H1 (cell line): ENCODE results near the gene ADORA1. TPM values are rescaled to one million over a fixed set of nuclear protein-coding genes. Genes with fewer than 3 reads are reported as not detected.

Source experiments
- CTCF ChIA-PET: fragments of 300-600 bp; sonication (Branson Sonifier 250); formaldehyde crosslinking; loops from one replicate; lab custom pipeline; 2021; ENCODE audit not compliant: partially characterized antibody; lab: Charles Lee
- POLR2A ChIA-PET: fragments of 300-600 bp; sonication (Branson Sonifier 250); formaldehyde crosslinking; loops from one replicate; lab custom pipeline; 2021; ENCODE audit warnings: inconsistent platforms; ENCODE audit not compliant: partially characterized antibody; lab: Charles Lee
- DNase-seq, 2 experiments: peaks; one replicate each; pipeline versions ENCODE4 v3.0.0 to v3.0.0-alpha.2; 2010 to 2022; ENCODE audit warnings: low spot score in 2 of 2, low read depth in 1 of 2, mixed read lengths in 1 of 2
- FAIRE-seq: peaks from 2 replicates; lab custom pipeline; 2011; peaks lifted over from hg19 to GRCh38; lab: Jason Lieb, UNC
- H2AFZ ChIP-seq: 2 replicates; pipeline ENCODE4 v1.8.1; 2012; ENCODE audit warnings: low read length, inconsistent platforms
- H2AK5ac ChIP-seq: 2 replicates; pipeline ENCODE4 v1.6.1; 2013; ENCODE audit warnings: low read depth, low read length
- H2BK120ac ChIP-seq: replicated peaks from 2 replicates; pipeline ENCODE3; 2013; ENCODE audit warnings: low read depth, low read length, inconsistent platforms
- H2BK12ac ChIP-seq: 2 replicates; pipeline ENCODE4 v1.6.1; 2013; ENCODE audit warnings: low read depth, low read length
- H2BK15ac ChIP-seq: 2 replicates; pipeline ENCODE4 v1.6.1; 2013; ENCODE audit warnings: low read length
- H2BK20ac ChIP-seq: 2 replicates; pipeline ENCODE4 v1.6.1; 2013; ENCODE audit warnings: low read length
- H2BK5ac ChIP-seq: 2 replicates; pipeline ENCODE4 v1.6.1; 2013; ENCODE audit warnings: low read depth, low read length
- H3K14ac ChIP-seq: 2 replicates; pipeline ENCODE4 v1.6.1; 2013; ENCODE audit warnings: inconsistent platforms; ENCODE audit not compliant: insufficient read length
- H3K18ac ChIP-seq: 2 replicates; pipeline ENCODE4 v1.6.1; 2013; ENCODE audit warnings: low read length; ENCODE audit errors: extremely low read depth
- H3K23ac ChIP-seq: 2 replicates; pipeline ENCODE4 v1.6.1; 2013; ENCODE audit warnings: inconsistent platforms; ENCODE audit not compliant: insufficient read length
- H3K23me2 ChIP-seq: 2 replicates; pipeline ENCODE4 v1.6.1; 2013; ENCODE audit warnings: low read depth, low read length
- H3K27ac ChIP-seq: 2 replicates; pipeline ENCODE4 v1.6.1; 2011; ENCODE audit warnings: low read depth, low read length, inconsistent platforms
- H3K27me3 ChIP-seq, 4 experiments: replicated peaks in 1 of 4; 1 replicate in 1 of 4; 2 replicates in 3 of 4; pipeline versions ENCODE4 v1.6.1 to v1.8.1; 2011 to 2013; ENCODE audit warnings: low read length in 3 of 4, mild to moderate bottlenecking in 3 of 4, inconsistent platforms in 2 of 4, mixed read lengths in 2 of 4, moderate library complexity in 1 of 4; ENCODE audit not compliant: control insufficient read depth in 3 of 4, insufficient read depth in 3 of 4; ENCODE audit errors: extremely low read depth in 1 of 4
- H3K36me3 ChIP-seq, 4 experiments: 2 replicates each; pipeline versions ENCODE4 v1.6.1 to v1.8.1; 2011 to 2013; ENCODE audit warnings: mild to moderate bottlenecking in 4 of 4, low read length in 3 of 4, moderate library complexity in 2 of 4, control low read depth in 1 of 4, inconsistent platforms in 1 of 4; ENCODE audit not compliant: insufficient read depth in 4 of 4, control insufficient read depth in 2 of 4
- H3K4ac ChIP-seq: replicated peaks from 2 replicates; pipeline ENCODE3; 2013; ENCODE audit warnings: low read length, low read depth, mixed read lengths, inconsistent platforms; ENCODE audit not compliant: insufficient read length
- H3K4me1 ChIP-seq, 4 experiments: replicated peaks in 1 of 4; 1 replicate in 1 of 4; 2 replicates in 3 of 4; pipeline versions ENCODE4 v1.6.1 to v1.8.1; 2011 to 2013; ENCODE audit warnings: low read length in 3 of 4, inconsistent platforms in 2 of 4, mixed read lengths in 1 of 4; ENCODE audit not compliant: insufficient read depth in 4 of 4, control insufficient read depth in 3 of 4
- H3K4me2 ChIP-seq, 2 experiments: 2 replicates each; pipeline versions ENCODE4 v1.6.1 to v1.8.1; 2011 to 2013; ENCODE audit warnings: low read depth in 2 of 2, low read length in 2 of 2, control low read depth in 1 of 2, inconsistent platforms in 1 of 2, mild to moderate bottlenecking in 1 of 2; ENCODE audit not compliant: insufficient read depth in 1 of 2
- H3K4me3 ChIP-seq, 4 experiments: fragments of 200-600, 300-600 bp in 1 of 4; sonication (generic), shearing (Covaris generic), sonication (Bioruptor Twin) in 1 of 4; 2 replicates each; pipeline versions ENCODE4 v1.5.1 to v1.8.1; 2011 to 2016; ENCODE audit warnings: low read length in 4 of 4, low read depth in 3 of 4, control low read depth in 2 of 4, inconsistent platforms in 2 of 4, mild to moderate bottlenecking in 2 of 4, mixed read lengths in 1 of 4, moderate library complexity in 1 of 4; ENCODE audit not compliant: insufficient read depth in 2 of 4; ENCODE audit errors: extremely low read depth in 1 of 4
- H3K56ac ChIP-seq: replicated peaks from 2 replicates; pipeline ENCODE3; 2013; ENCODE audit warnings: low read depth, mild to moderate bottlenecking, mixed read lengths, low read length, inconsistent platforms; ENCODE audit not compliant: insufficient read length
- H3K79me1 ChIP-seq: 2 replicates; pipeline ENCODE4 v1.6.1; 2013; ENCODE audit warnings: low read depth, low read length, control low read depth
- H3K79me2 ChIP-seq, 2 experiments: 2 replicates each; pipeline versions ENCODE4 v1.6.1 to v1.8.1; 2012 to 2013; ENCODE audit warnings: low read length in 2 of 2, mild to moderate bottlenecking in 2 of 2, inconsistent platforms in 1 of 2; ENCODE audit not compliant: insufficient read depth in 2 of 2, control insufficient read depth in 1 of 2
- H3K9ac ChIP-seq, 4 experiments: replicated peaks in 1 of 4; 1 replicate in 1 of 4; 2 replicates in 3 of 4; pipeline versions ENCODE4 v1.6.1 to v1.8.1; 2011 to 2013; ENCODE audit warnings: low read depth in 3 of 4, low read length in 3 of 4, control low read depth in 2 of 4, mild to moderate bottlenecking in 2 of 4, moderate library complexity in 2 of 4, inconsistent platforms in 1 of 4; ENCODE audit errors: extremely low read depth in 1 of 4
- H3K9me3 ChIP-seq, 2 experiments: 2 replicates each; pipeline versions ENCODE4 v1.6.1 to v1.8.1; 2012 to 2013; ENCODE audit warnings: mild to moderate bottlenecking in 2 of 2, moderate library complexity in 2 of 2, control low read depth in 1 of 2, inconsistent platforms in 1 of 2, low read depth in 1 of 2, low read length in 1 of 2, mixed read lengths in 1 of 2; ENCODE audit not compliant: insufficient read depth in 2 of 2
- H4K20me1 ChIP-seq, 2 experiments: replicated peaks in 1 of 2; 2 replicates each; pipeline versions ENCODE3 to v1.8.1; 2011 to 2013; ENCODE audit warnings: inconsistent platforms in 2 of 2, low read length in 2 of 2, mild to moderate bottlenecking in 1 of 2; ENCODE audit not compliant: insufficient read depth in 2 of 2, control insufficient read depth in 1 of 2
- H4K5ac ChIP-seq: 2 replicates; pipeline ENCODE4 v1.6.1; 2013; ENCODE audit warnings: low read length, low read depth, mixed read lengths, inconsistent platforms; ENCODE audit not compliant: insufficient read length
- H4K8ac ChIP-seq: 2 replicates; pipeline ENCODE4 v1.8.0; 2013; ENCODE audit warnings: mild to moderate bottlenecking, moderate library complexity, low read length, inconsistent platforms; ENCODE audit not compliant: insufficient read depth; ENCODE audit errors: extremely low read depth
- H4K91ac ChIP-seq: replicated peaks from 2 replicates; pipeline ENCODE3; 2013; ENCODE audit warnings: low read length, mixed read lengths, inconsistent platforms; ENCODE audit not compliant: insufficient read length
- WGBS, 2 experiments: shearing (Covaris generic) in 1 of 2; methylation state at CpG; one replicate each; pipeline versions ENCODE4 v1.1.6 to v1.1.7; 2013 to 2015; ENCODE audit warnings: low lambda C conversion rate in 2 of 2, mixed read lengths in 2 of 2, inconsistent platforms in 1 of 2, low coverage in 1 of 2, missing lambda C conversion rate in 1 of 2; ENCODE audit not compliant: insufficient replicate concordance in 2 of 2, insufficient coverage in 1 of 2, insufficient read length in 1 of 2; ENCODE audit errors: extremely low coverage in 1 of 2, missing lambda C conversion rate in 1 of 2; 5-methylcytosine and 5-hydroxymethylcytosine counted together
- polyA plus RNA-seq, 7 experiments: library from polyadenylated mRNA; depleted of rRNA in 3 of 7; stranded (reverse) in 5 of 7; unstranded in 2 of 7; fragments of >200 nt in 5 of 7; fragments of 200-250 nt in 2 of 7; gene quantifications; 1 replicate in 5 of 7; 2 replicates in 1 of 7; 4 replicates in 1 of 7; pipeline versions ENCODE4 v1.2.1 to v1.2.3, GENCODE V29; 2011 to 2013; ENCODE audit warnings: missing spikeins in 2 of 7, mixed read lengths in 2 of 7
- total RNA-seq: library from RNA; stranded (reverse); fragmentation: NEBNext Ultra II Directional; extraction: Animal tissue kit (Norgen Biotek cat#: 25700); gene quantifications from 2 replicates; pipeline ENCODE4 v1.2.1, GENCODE V29; 2021
- TF ChIP-seq, protein P1 (sequence below): IDR thresholded peaks from 2 replicates; pipeline ENCODE4 v1.6.1; 2012; ENCODE audit warnings: inconsistent platforms

The ADORA1 gene
- total and polyA plus RNA-seq, 2 of the 8 experiments (the other 6 are each of a cell fraction or from before 2014, with no cell fraction given): 3.3 to 6.7 TPM

DNA sequence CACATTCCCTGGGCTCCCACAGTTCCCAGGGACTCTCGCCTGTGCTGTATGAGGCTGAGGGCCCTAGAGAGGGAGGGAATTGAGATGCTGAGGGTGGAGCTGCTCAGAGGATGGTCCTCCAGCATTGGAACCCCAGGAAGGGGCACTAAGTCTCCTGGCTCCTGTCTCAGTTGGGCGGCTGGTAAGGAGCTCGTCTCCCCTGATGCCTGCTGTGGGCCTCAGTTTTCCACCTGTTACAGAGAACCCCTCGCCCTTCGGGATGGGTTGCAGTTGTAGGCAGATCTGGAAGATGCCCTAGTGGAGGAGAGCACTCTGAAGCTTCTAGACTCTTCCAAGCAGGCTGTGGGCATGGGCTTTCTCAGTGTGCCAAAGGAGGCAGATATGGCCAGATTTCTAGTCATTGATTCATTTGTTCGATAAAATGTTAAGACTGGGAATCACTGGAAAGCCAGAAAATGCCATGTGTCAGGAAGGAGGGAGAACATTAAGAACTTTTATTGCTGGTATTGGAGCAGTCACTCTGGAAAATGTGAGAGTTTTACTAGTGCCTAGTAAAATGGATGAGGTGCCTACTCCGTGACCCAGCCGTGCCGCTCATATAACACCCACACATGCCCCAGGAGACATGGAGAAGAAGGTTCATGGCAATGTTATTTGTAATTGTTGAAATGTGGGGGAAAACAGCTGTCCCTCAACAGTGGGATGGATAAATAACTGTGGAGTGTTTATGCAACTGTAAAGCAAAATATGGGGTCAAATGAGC, 48.9 kb downstream of the ADORA1 start:
- Histone ChIP-seq H3K36me3 (no peaks in the 10 kb centered on the region), H3K4me3 (no peak overlapping the region), H2BK20ac (no peak overlapping the region), H3K79me1 (no peaks in the 10 kb centered on the region), H3K9me3 (no peaks in the 10 kb centered on the region), H3K18ac (no peak overlapping the region), H3K14ac (no peak overlapping the region), H3K56ac (no peak overlapping the region), H2AFZ (no peak overlapping the region), H2BK5ac (no peak overlapping the region), H4K8ac (no peak overlapping the region), H3K4me2 (no peak overlapping the region), H3K9ac (no peak overlapping the region), H2BK120ac (no peak overlapping the region), H2BK12ac (no peak overlapping the region; the same call in 1 of the 2 replicates), H3K79me2 (no peaks in the 10 kb centered on the region), H2AK5ac (no peak overlapping the region), H3K27me3 (no peaks in the 10 kb centered on the region), H4K91ac (no peak overlapping the region), H3K4ac (no peak overlapping the region), H2BK15ac (no peak overlapping the region)
- ChIA-PET CTCF (interaction anchor here (0.6 to 12.8 kb wide), 23 partner anchors 7 to 1223 kb away, joined by 3 to 140 read pairs (median 6); partner anchors contain the start of genes ADORA1 and CHI3L1), POLR2A (no interaction called here)
- 84% methylated on average over 9 of the region's 9 CpGs; no CpG with 5 or more reads in 1 of the 2 experiments for WGBS, 2 experiments
- FAIRE-seq (no peak), DNase-seq (no peak)
- TF ChIP-seq, protein P1, sequence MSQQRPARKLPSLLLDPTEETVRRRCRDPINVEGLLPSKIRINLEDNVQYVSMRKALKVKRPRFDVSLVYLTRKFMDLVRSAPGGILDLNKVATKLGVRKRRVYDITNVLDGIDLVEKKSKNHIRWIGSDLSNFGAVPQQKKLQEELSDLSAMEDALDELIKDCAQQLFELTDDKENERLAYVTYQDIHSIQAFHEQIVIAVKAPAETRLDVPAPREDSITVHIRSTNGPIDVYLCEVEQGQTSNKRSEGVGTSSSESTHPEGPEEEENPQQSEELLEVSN: no peak
- TF ChIP-seq, all 59 proteins: peak for 0
- H4K20me1 ChIP-seq: no peaks in the 10 kb centered on the region
- H3K23me2 ChIP-seq: no peaks in the 10 kb centered on the region
- no peak overlapping the region for H3K23ac ChIP-seq
- H4K5ac ChIP-seq: no peak overlapping the region
- peaks cover 0 to 7% (median 3%) of the 10 kb centered on the region in 4 experiments; a peak in 4 of 7 replicates for H3K4me1 ChIP-seq
- no peak overlapping the region for H3K27ac ChIP-seq
